HepG2 (cell line): ENCODE measurements around the gene HS6ST2. TPM values are rescaled to one million over a fixed set of nuclear protein-coding genes. Genes with fewer than 3 reads are reported as not detected.
"Not testable (repeated sequence)": the region's sequence is repeated elsewhere in the genome, so short reads cannot be mapped to it uniquely, and the experiment has no call there.

ENCODE experiments used
- ATAC-seq: fragments of 200-7000 bp; cut with Tn5 transposase; 3 replicates; pipeline ENCODE4 v1.9.1; 2020; ENCODE audit warnings: mild to moderate bottlenecking, moderate library complexity
- BruUV-seq: library from RNA; stranded (reverse); fragments of 400-500 nt; replicated peaks from 2 replicates; lab custom pipeline; 2021; lab: Mats Ljungman, UMichigan
- CTCF ChIA-PET: fragments of 300-600 bp; formaldehyde crosslinking; extraction: SDS; loops from one replicate; lab custom pipeline; 2021; ENCODE audit warnings: low total read pairs, inconsistent platforms, low intra/inter-chr PET ratio; lab: Yijun Ruan, JAX
- POLR2A ChIA-PET: fragments of 350-600 bp; sonication (Branson Sonifier 250); formaldehyde crosslinking; loops from one replicate; lab custom pipeline; 2020; ENCODE audit warnings: antibody characterized with exemption, inconsistent platforms; lab: Yijun Ruan, JAX
- DNase-seq: peaks from one replicate; pipeline ENCODE4 v3.0.0-alpha.2; 2015; ENCODE audit warnings: low spot score
- FAIRE-seq: peaks from 3 replicates; lab custom pipeline; 2011; peaks lifted over from hg19 to GRCh38; lab: Jason Lieb, UNC
- H2AFZ ChIP-seq: one replicate; pipeline ENCODE4 v1.6.1; 2011; ENCODE audit warnings: low read length, inconsistent platforms
- H3K27ac ChIP-seq: fragments of 300-600 bp; 3 replicates; pipeline ENCODE4 v1.8.0; 2011; ENCODE audit warnings: mixed run types, mild to moderate bottlenecking, mixed read lengths, low read length, inconsistent platforms; ENCODE audit not compliant: insufficient read depth; ENCODE audit errors: extremely low read length
- H3K27me3 ChIP-seq, 2 experiments: fragments of 200-600 bp in 1 of 2; 2 replicates in 1 of 2; 3 replicates in 1 of 2; pipeline versions ENCODE4 v1.6.0 to v1.8.0; 2011; ENCODE audit warnings: low read length in 2 of 2, mild to moderate bottlenecking in 2 of 2, moderate library complexity in 2 of 2, inconsistent platforms in 1 of 2; ENCODE audit not compliant: insufficient read depth in 2 of 2, control insufficient read depth in 1 of 2
- H3K36me3 ChIP-seq, 2 experiments: fragments of 200-600 bp in 1 of 2; replicated peaks in 1 of 2; 2 replicates in 1 of 2; 3 replicates in 1 of 2; pipeline versions ENCODE4 v1.5.1 to v1.8.0; 2011; ENCODE audit warnings: low read length in 2 of 2, inconsistent platforms in 1 of 2; ENCODE audit not compliant: insufficient read depth in 2 of 2, control insufficient read depth in 1 of 2
- H3K4me1 ChIP-seq: 2 replicates; pipeline ENCODE4 v1.5.1; 2012; ENCODE audit warnings: low read length, inconsistent platforms; ENCODE audit not compliant: insufficient read depth
- H3K4me2 ChIP-seq: 2 replicates; pipeline ENCODE4 v1.6.0; 2011; ENCODE audit warnings: low read depth, low read length, inconsistent platforms
- H3K4me3 ChIP-seq, 3 experiments: fragments of 200-600 bp in 1 of 3; sonication (generic), shearing (Covaris generic) in 1 of 3; replicated peaks in 1 of 3; 2 replicates each; pipeline ENCODE4 v1.5.1; 2011 to 2016; ENCODE audit warnings: low read length in 3 of 3, inconsistent platforms in 2 of 3, low read depth in 2 of 3, mild to moderate bottlenecking in 2 of 3, control low read depth in 1 of 3, mixed read lengths in 1 of 3; ENCODE audit not compliant: insufficient read depth in 1 of 3
- H3K79me2 ChIP-seq: one replicate; pipeline ENCODE4 v1.6.1; 2011; ENCODE audit warnings: low read length, inconsistent platforms; ENCODE audit not compliant: insufficient read depth
- H3K9ac ChIP-seq: 2 replicates; pipeline ENCODE4 v1.6.0; 2011; ENCODE audit warnings: mild to moderate bottlenecking, low read depth, low read length, inconsistent platforms; ENCODE audit not compliant: insufficient read depth
- H3K9me3 ChIP-seq: 2 replicates; pipeline ENCODE4 v1.5.1; 2012; ENCODE audit warnings: mild to moderate bottlenecking, low read length
- H4K20me1 ChIP-seq: 2 replicates; pipeline ENCODE4 v1.6.0; 2011; ENCODE audit warnings: inconsistent platforms, mild to moderate bottlenecking, low read length, moderate library complexity; ENCODE audit not compliant: insufficient read depth
- CHD4 ChIP-seq: fragments of 200-600 bp; sonication (generic); IDR thresholded peaks from 2 replicates; pipeline ENCODE4 v1.7.0; 2017; ENCODE audit warnings: mild to moderate bottlenecking, low read length, borderline replicate concordance
- IKZF1 ChIP-seq: fragments of 450-650 bp; IDR thresholded peaks from 2 replicates; pipeline ENCODE4 v1.7.1; 2016
- PRPF4 ChIP-seq: fragments of 200-400 bp; formaldehyde crosslinking; IDR thresholded peaks from 2 replicates; pipeline ENCODE4 v1.6.1; 2016; ENCODE audit warnings: low read length, low read depth; ENCODE audit not compliant: poor library complexity, severe bottlenecking
- SIX1 ChIP-seq: sonication (generic); formaldehyde crosslinking; IDR thresholded peaks from 2 replicates; pipeline ENCODE4 v1.4.0; 2020; ENCODE audit warnings: missing genetic modification reagents, borderline replicate concordance
- SRY ChIP-seq: sonication (generic); formaldehyde crosslinking; IDR thresholded peaks from 2 replicates; pipeline ENCODE4 v1.8.0; 2022; ENCODE audit warnings: mild to moderate bottlenecking, missing genetic modification reagents
- ZNF251 ChIP-seq: sonication (generic); formaldehyde crosslinking; IDR thresholded peaks from 2 replicates; pipeline ENCODE4 v1.9.0; 2021; ENCODE audit warnings: mild to moderate bottlenecking, missing genetic modification reagents
- ZNF557 ChIP-seq: sonication (generic); formaldehyde crosslinking; IDR thresholded peaks from 2 replicates; pipeline ENCODE4 v1.4.0; 2020; ENCODE audit warnings: missing genetic modification reagents
- ZNF747 ChIP-seq: sonication (generic); formaldehyde crosslinking; IDR thresholded peaks from 2 replicates; pipeline ENCODE4 v1.8.1; 2023; ENCODE audit warnings: missing genetic modification reagents, mild to moderate bottlenecking, borderline replicate concordance
- WGBS: methylation state at CpG from one replicate; pipeline ENCODE4 v1.1.6; 2017; ENCODE audit warnings: low lambda C conversion rate; 5-methylcytosine and 5-hydroxymethylcytosine counted together
- in situ Hi-C: cut with HindIII; loops from 2 replicates; pipeline ENCODE4 v1.10.0; 2017; ENCODE audit warnings: low pct_unique_long_range_greater_than_20kb; ENCODE audit not compliant: extremely low pct_ligation_motif_present
- intact Hi-C: fragments of 100-400 bp; cut with micrococcal nuclease; formaldehyde crosslinking; loops from one replicate; pipeline ENCODE4 v1.10.0; 2022; ENCODE audit not compliant: unreplicated experiment
- polyA plus RNA-seq, 8 experiments: library from polyadenylated mRNA; depleted of rRNA in 3 of 8; stranded (reverse) in 7 of 8; unstranded in 1 of 8; fragments of >200 nt; fragmentation: Illumina TruSeq in 4 of 8; extraction: Trizol in 4 of 8; gene quantifications; 2 replicates each; pipeline versions ENCODE4 v1.2.1 to v1.2.3, GENCODE V29; 2011 to 2016; ENCODE audit warnings: low read depth in 4 of 8, missing spikeins in 1 of 8, mixed read lengths in 1 of 8; ENCODE audit not compliant: insufficient read depth in 1 of 8
- total RNA-seq, 5 experiments: library from RNA; depleted of rRNA; stranded (reverse); fragments of >200 nt; fragmentation: Illumina TruSeq; extraction: Trizol; gene quantifications; 2 replicates each; pipeline ENCODE4 v1.2.3, GENCODE V29; 2016; ENCODE audit warnings: low read depth in 1 of 5
- TF ChIP-seq, protein P1 (sequence below): sonication (generic); formaldehyde crosslinking; conservative IDR thresholded peaks from 2 replicates; pipeline ENCODE4 v1.4.0; 2020; ENCODE audit warnings: mild to moderate bottlenecking, missing genetic modification reagents, moderate library complexity
- TF ChIP-seq, protein P2 (sequence below): sonication (generic); formaldehyde crosslinking; IDR thresholded peaks from 2 replicates; pipeline ENCODE4 v1.4.0; 2020; ENCODE audit warnings: missing genetic modification reagents, borderline replicate concordance

HS6ST2 gene
- total and polyA plus RNA-seq, 2 of the 13 experiments (the other 11 are each of a cell fraction or from before 2014, with no cell fraction given), result 0.05 TPM; not detected in 1

DNA sequence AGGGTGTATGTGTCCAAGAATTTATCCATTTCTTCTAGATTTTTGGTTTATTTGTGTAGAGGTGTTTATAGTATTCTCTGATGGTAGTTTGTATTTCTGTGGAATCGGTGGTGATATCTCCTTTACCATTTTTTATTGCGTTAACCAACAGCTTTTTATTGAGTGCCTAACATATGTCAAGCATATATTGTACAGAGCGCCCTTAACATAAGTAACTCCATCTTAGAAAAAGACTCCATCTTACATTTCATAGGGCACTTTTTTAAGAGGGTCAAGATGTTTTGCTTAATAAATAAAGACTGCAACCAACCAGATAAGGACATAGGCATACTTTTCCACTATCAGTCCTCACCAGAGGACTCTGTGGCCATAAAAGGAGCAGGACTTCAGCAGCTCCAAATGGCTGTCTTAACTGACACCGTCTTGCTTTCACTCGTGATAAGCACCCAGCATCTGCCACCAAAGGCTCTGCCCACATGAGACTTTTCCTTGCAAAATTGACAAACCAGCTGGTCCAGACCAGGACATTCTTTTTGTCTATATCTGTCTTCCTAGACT, 75.0 kb downstream of the HS6ST2 start:
- Histone ChIP-seq H3K4me2 (no peak overlapping the region), H3K27ac (no peak overlapping the region), H3K4me3 (no peak overlapping the region), H3K4me1 (no peaks in the 10 kb centered on the region), H2AFZ (no peak overlapping the region), H3K9me3 (no peaks in the 10 kb centered on the region), H3K79me2 (no peaks in the 10 kb centered on the region), H4K20me1 (no peaks in the 10 kb centered on the region), H3K27me3 (no peaks in the 10 kb centered on the region), H3K36me3 (no peaks in the 10 kb centered on the region), H3K9ac (no peak overlapping the region)
- WGBS, result 48% methylated on average over 3 of the region's 5 CpGs
- CTCF ChIA-PET, result no interaction called here
- intact Hi-C loops, result no loop called here
- no TSS peak for BruUV-seq
- FAIRE-seq (no peak), ATAC-seq (no peak), DNase-seq (no peak)
- POLR2A ChIA-PET, result no interaction called here
- in situ Hi-C loops, result no loop called here
- TF ChIP-seq SIX1 (no peak), CHD4 (no peak), PRPF4 (no peak), ZNF251 (CRISPR knock-in tag) (no peak), ZNF747 (CRISPR knock-in tag) (no peak), SRY (CRISPR knock-in tag) (no peak), ZNF557 (CRISPR knock-in tag) (no peak), IKZF1 (no peak)
- TF ChIP-seq, protein P1, sequence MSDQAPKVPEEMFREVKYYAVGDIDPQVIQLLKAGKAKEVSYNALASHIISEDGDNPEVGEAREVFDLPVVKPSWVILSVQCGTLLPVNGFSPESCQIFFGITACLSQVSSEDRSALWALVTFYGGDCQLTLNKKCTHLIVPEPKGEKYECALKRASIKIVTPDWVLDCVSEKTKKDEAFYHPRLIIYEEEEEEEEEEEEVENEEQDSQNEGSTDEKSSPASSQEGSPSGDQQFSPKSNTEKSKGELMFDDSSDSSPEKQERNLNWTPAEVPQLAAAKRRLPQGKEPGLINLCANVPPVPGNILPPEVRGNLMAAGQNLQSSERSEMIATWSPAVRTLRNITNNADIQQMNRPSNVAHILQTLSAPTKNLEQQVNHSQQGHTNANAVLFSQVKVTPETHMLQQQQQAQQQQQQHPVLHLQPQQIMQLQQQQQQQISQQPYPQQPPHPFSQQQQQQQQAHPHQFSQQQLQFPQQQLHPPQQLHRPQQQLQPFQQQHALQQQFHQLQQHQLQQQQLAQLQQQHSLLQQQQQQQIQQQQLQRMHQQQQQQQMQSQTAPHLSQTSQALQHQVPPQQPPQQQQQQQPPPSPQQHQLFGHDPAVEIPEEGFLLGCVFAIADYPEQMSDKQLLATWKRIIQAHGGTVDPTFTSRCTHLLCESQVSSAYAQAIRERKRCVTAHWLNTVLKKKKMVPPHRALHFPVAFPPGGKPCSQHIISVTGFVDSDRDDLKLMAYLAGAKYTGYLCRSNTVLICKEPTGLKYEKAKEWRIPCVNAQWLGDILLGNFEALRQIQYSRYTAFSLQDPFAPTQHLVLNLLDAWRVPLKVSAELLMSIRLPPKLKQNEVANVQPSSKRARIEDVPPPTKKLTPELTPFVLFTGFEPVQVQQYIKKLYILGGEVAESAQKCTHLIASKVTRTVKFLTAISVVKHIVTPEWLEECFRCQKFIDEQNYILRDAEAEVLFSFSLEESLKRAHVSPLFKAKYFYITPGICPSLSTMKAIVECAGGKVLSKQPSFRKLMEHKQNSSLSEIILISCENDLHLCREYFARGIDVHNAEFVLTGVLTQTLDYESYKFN (CRISPR knock-in tag), result no peak
- TF ChIP-seq, protein P2, sequence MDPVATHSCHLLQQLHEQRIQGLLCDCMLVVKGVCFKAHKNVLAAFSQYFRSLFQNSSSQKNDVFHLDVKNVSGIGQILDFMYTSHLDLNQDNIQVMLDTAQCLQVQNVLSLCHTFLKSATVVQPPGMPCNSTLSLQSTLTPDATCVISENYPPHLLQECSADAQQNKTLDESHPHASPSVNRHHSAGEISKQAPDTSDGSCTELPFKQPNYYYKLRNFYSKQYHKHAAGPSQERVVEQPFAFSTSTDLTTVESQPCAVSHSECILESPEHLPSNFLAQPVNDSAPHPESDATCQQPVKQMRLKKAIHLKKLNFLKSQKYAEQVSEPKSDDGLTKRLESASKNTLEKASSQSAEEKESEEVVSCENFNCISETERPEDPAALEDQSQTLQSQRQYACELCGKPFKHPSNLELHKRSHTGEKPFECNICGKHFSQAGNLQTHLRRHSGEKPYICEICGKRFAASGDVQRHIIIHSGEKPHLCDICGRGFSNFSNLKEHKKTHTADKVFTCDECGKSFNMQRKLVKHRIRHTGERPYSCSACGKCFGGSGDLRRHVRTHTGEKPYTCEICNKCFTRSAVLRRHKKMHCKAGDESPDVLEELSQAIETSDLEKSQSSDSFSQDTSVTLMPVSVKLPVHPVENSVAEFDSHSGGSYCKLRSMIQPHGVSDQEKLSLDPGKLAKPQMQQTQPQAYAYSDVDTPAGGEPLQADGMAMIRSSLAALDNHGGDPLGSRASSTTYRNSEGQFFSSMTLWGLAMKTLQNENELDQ, result no peak

DNA sequence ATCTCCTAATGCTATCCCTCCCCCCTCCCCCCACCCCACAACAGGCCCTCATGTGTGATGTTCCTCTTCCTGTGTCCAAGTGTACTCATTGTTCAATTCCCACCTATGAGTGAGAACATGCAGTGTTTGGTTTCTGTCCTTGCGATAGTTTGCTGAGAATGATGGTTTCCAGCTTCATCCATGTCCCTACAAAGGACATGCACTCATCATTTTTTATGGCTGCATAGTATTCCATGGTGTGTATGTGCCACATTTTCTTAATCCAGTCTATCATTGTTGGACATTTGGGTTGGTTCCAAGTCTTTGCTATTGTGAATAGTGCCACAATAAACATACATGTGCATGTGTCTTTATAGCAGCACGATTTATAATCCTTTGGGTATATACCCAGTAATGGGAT, 77.7 kb downstream of the HS6ST2 start:
- WGBS, result 50% methylated on average over 2 of the region's 2 CpGs
- H3K36me3 ChIP-seq, POLR2A ChIA-PET, intact Hi-C loops, CTCF ChIA-PET, H3K4me2 ChIP-seq, H3K27me3 ChIP-seq, H4K20me1 ChIP-seq, H3K9me3 ChIP-seq, H2AFZ ChIP-seq, H3K27ac ChIP-seq, H3K9ac ChIP-seq, H3K4me1 ChIP-seq, in situ Hi-C loops, H3K79me2 ChIP-seq, ATAC-seq, DNase-seq, FAIRE-seq, H3K4me3 ChIP-seq, BruUV-seq: not testable (repeated sequence)
